Stimulated activated CD8-positive, alpha-beta memory T cell treated with anti-CD3 and anti-CD28 coated beads, Interleukin-7, amount 100 ng/mL, for 24 hours (primary cell): Measurements from ENCODE around the gene TMEM165.

Experiments
- DNase-seq: peaks from one replicate; pipeline ENCODE4 v3.0.0-alpha.2; 2020; ENCODE audit warnings: low read depth

TMEM165 gene

DNA sequence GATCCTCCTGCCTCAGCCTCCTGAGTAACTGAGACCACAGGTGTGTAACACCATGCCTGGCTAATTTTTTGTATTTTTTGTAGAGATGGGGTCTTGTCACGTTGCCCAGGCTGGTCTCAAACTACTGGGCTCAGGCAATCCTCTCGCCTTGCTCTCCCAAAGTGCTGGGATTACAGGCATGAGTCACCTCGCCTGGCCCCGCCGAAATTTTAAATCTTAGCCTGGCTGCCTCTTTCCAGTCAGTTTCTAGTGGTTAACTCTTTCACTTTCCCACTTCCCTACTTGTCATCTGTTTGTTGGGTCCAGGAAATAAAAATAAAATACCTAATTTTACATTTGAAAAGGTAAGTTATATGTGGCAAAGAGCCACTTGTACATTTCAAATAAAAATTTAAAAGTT is 62.4 kb downstream of the TMEM165 start:
- DNase-seq = no peak

DNA sequence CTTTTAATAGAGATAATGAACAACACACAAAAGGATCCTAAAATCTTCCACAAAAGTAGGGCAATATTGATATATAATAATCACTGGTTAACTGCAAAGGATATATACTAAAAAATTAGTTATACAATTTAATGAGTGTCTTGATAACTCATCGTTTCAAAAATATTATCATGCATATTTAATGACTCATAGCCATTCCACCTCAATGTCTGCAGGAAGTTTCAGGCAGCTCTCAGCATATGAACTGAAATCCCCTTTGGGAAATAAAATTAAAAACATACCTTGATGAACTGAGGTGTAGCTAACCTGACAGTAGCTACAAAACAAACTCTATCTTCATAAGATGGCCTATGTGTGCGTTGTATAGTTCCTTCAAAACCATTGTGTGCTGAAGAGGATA is 62.9 kb downstream of the TMEM165 start:
- no peak for DNase-seq

GRCh38 chr4:55466001-55466400 is 70.2 kb downstream of the TMEM165 start:
- no peak for DNase-seq

GRCh38 chr4:55468724-55469123 is 73.0 kb downstream of the TMEM165 start:
- no peak for DNase-seq

- no peak for DNase-seq
These were observed 74.2 kb downstream of the TMEM165 start for GRCh38 chr4:55469979-55470378.
